DOHH2 (cell line): ENCODE measurements around the gene KCNK5.

Source experiments
- CTCF ChIP-seq: fragments of 200-600 bp; sonication (generic); IDR thresholded peaks from one replicate; pipeline ENCODE4 v1.5.1; 2014; ENCODE audit warnings: antibody characterized with exemption, mild to moderate bottlenecking, low read depth, low read length; ENCODE audit not compliant: poor library complexity, severe bottlenecking
- EZH2phosphoT487 ChIP-seq: fragments of 200-600 bp; sonication (generic); IDR thresholded peaks from 2 replicates; pipeline ENCODE4 v1.6.1; 2017; ENCODE audit warnings: borderline replicate concordance, mild to moderate bottlenecking, antibody characterized with exemption, low read length, moderate library complexity, mixed read lengths

GRCh38 chr6:39189131-39189530 lies 40.1 kb downstream of the KCNK5 start:
- TF ChIP-seq CTCF (no peak), EZH2phosphoT487 (no peak)
